Liver (tissue), 3 donors: Measurements from ENCODE around the gene FYB1.

ENCODE experiments used
- CTCF ChIP-seq: fragments of 150-350 bp; IDR thresholded peaks from 2 replicates; pipeline ENCODE4 v1.5.1; 2017; ENCODE audit warnings: improper control_type of control experiment, low read depth, low read length; ENCODE audit not compliant: missing input control
- JUND ChIP-seq, 2 donors: IDR thresholded peaks; 2 replicates each; pipeline ENCODE4 v1.6.1; 2016; ENCODE audit warnings: antibody characterized with exemption in 2 of 2
- YY1 ChIP-seq: IDR thresholded peaks from 2 replicates; pipeline ENCODE4 v1.6.1; 2016; ENCODE audit warnings: antibody characterized with exemption, mild to moderate bottlenecking
- donor health status: healthy.
- donor health status: healthy.

- TF ChIP-seq CTCF (no peak), JUND (IDR thresholded peaks at IDR 0.05) (no peak), YY1 (no peak)
These were observed 21.4 kb upstream of the FYB1 start for GRCh38 chr5:39240750-39241149.
